ENCODE data around the gene HK1. TPM values are rescaled to one million over a fixed set of nuclear protein-coding genes. Genes with fewer than 3 reads are reported as not detected.

HK1 gene
- total and polyA plus RNA-seq, 2 experiments from 2014 or later = 31.1 to 42.5 TPM

DNA sequence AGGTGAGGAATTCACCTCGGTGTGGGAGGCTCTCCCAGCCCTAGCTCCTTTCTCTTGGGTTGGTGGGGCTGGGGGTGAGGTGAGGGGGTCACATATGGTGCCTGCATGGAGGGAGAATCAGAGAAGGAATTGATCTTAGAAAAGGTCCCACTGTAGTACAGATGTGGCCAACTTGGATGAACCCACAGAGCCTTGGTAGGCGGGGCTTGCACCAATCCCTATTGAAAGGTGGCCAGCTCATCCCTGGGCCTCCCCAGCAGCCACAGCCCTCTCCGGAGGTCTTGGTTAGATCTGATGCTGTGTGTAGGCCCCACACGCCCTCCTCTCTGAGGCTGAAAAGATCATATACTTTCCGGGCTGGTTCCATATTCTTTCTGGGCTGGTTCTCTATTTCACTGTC lies 39.2 kb upstream of the HK1 start:
- Histone ChIP-seq H3K36me3 (replicated peaks; ENCODE audit: insufficient read depth, low read depth) (no peaks in the 10 kb centered on the region), H3K27me3 (no peaks in the 10 kb centered on the region), H3K4me3 (no peak overlapping the region), H3K4me2 (no peak overlapping the region), H3K4me1 (ENCODE audit: insufficient read depth) (no peaks in the 10 kb centered on the region), H3K9me2 (replicated peaks; ENCODE audit: insufficient read depth) (no peaks in the 10 kb centered on the region), H4K20me1 (ENCODE audit: insufficient read depth, poor library complexity, severe bottlenecking) (no peaks in the 10 kb centered on the region), H3K9me3 (ENCODE audit: low read depth) (no peaks in the 10 kb centered on the region), H3K27ac (no peak overlapping the region), H3K79me2 (no peaks in the 10 kb centered on the region), H2AFZ (no peak overlapping the region)
- TF ChIP-seq, protein P1, sequence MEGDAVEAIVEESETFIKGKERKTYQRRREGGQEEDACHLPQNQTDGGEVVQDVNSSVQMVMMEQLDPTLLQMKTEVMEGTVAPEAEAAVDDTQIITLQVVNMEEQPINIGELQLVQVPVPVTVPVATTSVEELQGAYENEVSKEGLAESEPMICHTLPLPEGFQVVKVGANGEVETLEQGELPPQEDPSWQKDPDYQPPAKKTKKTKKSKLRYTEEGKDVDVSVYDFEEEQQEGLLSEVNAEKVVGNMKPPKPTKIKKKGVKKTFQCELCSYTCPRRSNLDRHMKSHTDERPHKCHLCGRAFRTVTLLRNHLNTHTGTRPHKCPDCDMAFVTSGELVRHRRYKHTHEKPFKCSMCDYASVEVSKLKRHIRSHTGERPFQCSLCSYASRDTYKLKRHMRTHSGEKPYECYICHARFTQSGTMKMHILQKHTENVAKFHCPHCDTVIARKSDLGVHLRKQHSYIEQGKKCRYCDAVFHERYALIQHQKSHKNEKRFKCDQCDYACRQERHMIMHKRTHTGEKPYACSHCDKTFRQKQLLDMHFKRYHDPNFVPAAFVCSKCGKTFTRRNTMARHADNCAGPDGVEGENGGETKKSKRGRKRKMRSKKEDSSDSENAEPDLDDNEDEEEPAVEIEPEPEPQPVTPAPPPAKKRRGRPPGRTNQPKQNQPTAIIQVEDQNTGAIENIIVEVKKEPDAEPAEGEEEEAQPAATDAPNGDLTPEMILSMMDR (IDR thresholded peaks at IDR 0.05; ENCODE audit: poor library complexity) = no peak
- TF ChIP-seq EZH2 (IDR thresholded peaks at IDR 0.05; ENCODE audit: borderline replicate concordance) (no peak), EZH2phosphoT487 (IDR thresholded peaks at IDR 0.05; ENCODE audit: low read depth, severe bottlenecking, unreplicated experiment) (no peak)
- WGBS (ENCODE audit: low lambda C conversion rate, missing lambda C conversion rate) = 90% methylated on average over 5 of the region's 5 CpGs
- no peak for DNase-seq (ENCODE audit: low spot score)

DNA sequence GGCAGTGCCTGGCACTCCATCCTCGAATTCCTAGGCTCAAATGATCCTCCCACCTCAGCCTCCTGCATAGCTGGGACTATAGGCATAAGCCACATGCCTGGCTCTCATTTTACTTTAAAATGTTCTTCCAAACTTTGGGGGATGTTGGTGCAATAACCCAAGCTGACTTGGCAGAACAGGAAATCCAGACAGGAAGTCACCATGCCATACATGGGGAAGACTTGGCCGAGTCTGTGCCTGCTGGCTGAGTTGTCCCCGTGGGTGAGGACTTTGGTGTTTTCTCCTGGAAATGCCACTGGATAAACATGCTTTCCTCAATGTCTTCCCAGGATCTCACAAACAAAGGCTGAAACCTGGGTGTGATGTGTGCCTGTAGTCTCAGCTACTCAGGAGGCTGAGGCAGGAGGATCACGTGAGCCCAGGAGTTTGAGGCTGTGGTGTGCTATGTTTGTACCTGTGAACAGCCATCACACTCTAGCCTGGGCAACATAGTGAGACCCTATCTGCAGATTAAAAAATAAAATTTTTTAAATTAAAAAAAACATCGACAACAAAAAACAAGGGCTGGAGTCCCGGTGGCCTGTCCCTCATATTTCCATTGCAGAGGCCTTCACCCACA lies 38.4 kb upstream of the HK1 start:
- no peaks in the 10 kb centered on the region for H3K79me2 ChIP-seq
- H3K9me2 ChIP-seq (replicated peaks; ENCODE audit: insufficient read depth) = no peaks in the 10 kb centered on the region
- no peak overlapping the region for H3K4me3 ChIP-seq
- no peak overlapping the region for H2AFZ ChIP-seq
- H3K4me1 ChIP-seq (ENCODE audit: insufficient read depth) = no peaks in the 10 kb centered on the region
- no peaks in the 10 kb centered on the region for H3K36me3 ChIP-seq (replicated peaks; ENCODE audit: insufficient read depth, low read depth)
- H3K9me3 ChIP-seq (ENCODE audit: low read depth) = no peaks in the 10 kb centered on the region
- WGBS (ENCODE audit: low lambda C conversion rate, missing lambda C conversion rate) = 96% methylated on average over 6 of the region's 6 CpGs
- no peak overlapping the region for H3K27ac ChIP-seq
- H4K20me1 ChIP-seq (ENCODE audit: insufficient read depth, poor library complexity, severe bottlenecking) = no peaks in the 10 kb centered on the region
- TF ChIP-seq EZH2phosphoT487 (IDR thresholded peaks at IDR 0.05; ENCODE audit: low read depth, severe bottlenecking, unreplicated experiment) = no peak
- TF ChIP-seq EZH2 (IDR thresholded peaks at IDR 0.05; ENCODE audit: borderline replicate concordance) = no peak
- TF ChIP-seq, protein P1 (IDR thresholded peaks at IDR 0.05; ENCODE audit: poor library complexity) = no peak
- no peaks in the 10 kb centered on the region for H3K27me3 ChIP-seq
- H3K4me2 ChIP-seq = no peak overlapping the region
- no peak for DNase-seq (ENCODE audit: low spot score)

DNA sequence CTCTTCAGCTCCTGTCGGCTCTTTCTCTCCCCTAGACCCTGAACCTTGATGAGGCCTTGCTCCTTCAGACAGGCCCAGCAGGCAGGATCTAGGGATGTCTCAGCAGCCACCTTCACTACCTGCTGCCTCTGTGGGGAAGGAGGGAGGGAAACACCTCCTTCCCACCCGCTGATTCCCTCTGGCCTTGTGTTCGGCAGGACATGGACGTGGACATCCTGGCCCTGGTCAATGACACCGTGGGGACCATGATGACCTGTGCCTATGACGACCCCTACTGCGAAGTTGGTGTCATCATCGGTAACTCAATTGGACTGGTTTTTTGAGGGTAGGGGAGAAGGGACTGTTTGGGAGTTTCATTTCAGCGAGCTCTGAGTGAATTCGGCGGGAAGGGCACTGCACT lies 37.8 kb upstream of the HK1 start:
- no peaks in the 10 kb centered on the region for H3K9me3 ChIP-seq (ENCODE audit: low read depth)
- H3K79me2 ChIP-seq = no peaks in the 10 kb centered on the region
- H3K36me3 ChIP-seq (replicated peaks; ENCODE audit: insufficient read depth, low read depth) = no peaks in the 10 kb centered on the region
- TF ChIP-seq, protein P1 (IDR thresholded peaks at IDR 0.05; ENCODE audit: poor library complexity) = no peak
- no peak for TF ChIP-seq EZH2 (IDR thresholded peaks at IDR 0.05; ENCODE audit: borderline replicate concordance)
- no peak for TF ChIP-seq EZH2phosphoT487 (IDR thresholded peaks at IDR 0.05; ENCODE audit: low read depth, severe bottlenecking, unreplicated experiment)
- H3K4me1 ChIP-seq (ENCODE audit: insufficient read depth) = no peaks in the 10 kb centered on the region
- no peak overlapping the region for H3K4me2 ChIP-seq
- H3K27ac ChIP-seq = no peak overlapping the region
- H4K20me1 ChIP-seq (ENCODE audit: insufficient read depth, poor library complexity, severe bottlenecking) = no peaks in the 10 kb centered on the region
- DNase-seq (ENCODE audit: low spot score) = no peak
- H3K9me2 ChIP-seq (replicated peaks; ENCODE audit: insufficient read depth) = no peaks in the 10 kb centered on the region
- H2AFZ ChIP-seq = no peak overlapping the region
- no peaks in the 10 kb centered on the region for H3K27me3 ChIP-seq
- H3K4me3 ChIP-seq = no peak overlapping the region
- WGBS (ENCODE audit: low lambda C conversion rate, missing lambda C conversion rate) = 95% methylated on average over 11 of the region's 11 CpGs

Data from hepatocyte (in vitro differentiated cells).